Epithelial cell of prostate (primary cell): ENCODE measurements around the gene GPR132.
"Not testable (repeated sequence)": the region's sequence is repeated elsewhere in the genome, so short reads cannot be mapped to it uniquely, and the experiment has no call there.

Experiments
- DNase-seq: peaks from one replicate; pipeline ENCODE4 v3.0.0-alpha.2; 2011; ENCODE audit warnings: low read depth, low spot score
- H3K27ac ChIP-seq: fragments of 450-650 bp; 2 replicates; pipeline ENCODE4 v1.5.1; 2017; ENCODE audit warnings: mild to moderate bottlenecking

The GPR132 gene

GRCh38 chr14:105092171-105093037 lies 27.2 kb upstream of the GPR132 start:
- no peak for DNase-seq
- H3K27ac ChIP-seq = peak overlapping the region; percentile 88

GRCh38 chr14:105091517-105092170 lies 26.4 kb upstream of the GPR132 start:
- peak; percentile 67 for DNase-seq
- H3K27ac ChIP-seq = peak overlapping the region; percentile 88

- H3K27ac ChIP-seq = peak overlapping the region; percentile 88
- DNase-seq = no peak
These were observed 25.9 kb upstream of the GPR132 start for GRCh38 chr14:105091054-105091516.

GRCh38 chr14:105090493-105091053 lies 25.3 kb upstream of the GPR132 start:
- H3K27ac ChIP-seq = peak overlapping the region; percentile 88
- DNase-seq = no peak

GRCh38 chr14:105089746-105090492 lies 24.7 kb upstream of the GPR132 start:
- no peak for DNase-seq

GRCh38 chr14:105088812-105089745 lies 23.8 kb upstream of the GPR132 start:
- no peak for DNase-seq
- peak overlapping the region; percentile 52 for H3K27ac ChIP-seq

More at GRCh38 chr14:105089746-105090492, 24.7 kb upstream of the GPR132 start:
- H3K27ac ChIP-seq = no peak overlapping the region

- peak overlapping the region; percentile 52 for H3K27ac ChIP-seq
- DNase-seq = no peak
These were observed 23.0 kb upstream of the GPR132 start for GRCh38 chr14:105087963-105088811.

GRCh38 chr14:105087308-105087962 lies 22.2 kb upstream of the GPR132 start:
- DNase-seq = peak; percentile 60
- H3K27ac ChIP-seq = peak overlapping the region; percentile 52

- peak overlapping the region; percentile 52 for H3K27ac ChIP-seq
- no peak for DNase-seq
These were observed 21.6 kb upstream of the GPR132 start for GRCh38 chr14:105086833-105087307.

GRCh38 chr14:105085766-105086165 lies 20.5 kb upstream of the GPR132 start:
- no peak overlapping the region for H3K27ac ChIP-seq
- no peak for DNase-seq

- no peak overlapping the region for H3K27ac ChIP-seq
- DNase-seq = no peak
These were observed 19.7 kb upstream of the GPR132 start for GRCh38 chr14:105084741-105085571.

- no peak for DNase-seq
- H3K27ac ChIP-seq = no peak overlapping the region
These were observed 18.9 kb upstream of the GPR132 start for GRCh38 chr14:105083926-105084685.

- no peak for DNase-seq
- no peak overlapping the region for H3K27ac ChIP-seq
These were observed 17.5 kb upstream of the GPR132 start for GRCh38 chr14:105082703-105083102.

GRCh38 chr14:105081473-105081872 lies 16.2 kb upstream of the GPR132 start:
- DNase-seq, H3K27ac ChIP-seq: not testable (repeated sequence)

- no peak overlapping the region for H3K27ac ChIP-seq
- no peak for DNase-seq
These were observed 14.9 kb upstream of the GPR132 start for GRCh38 chr14:105080161-105080560.

- DNase-seq = no peak
- H3K27ac ChIP-seq = no peak overlapping the region
These were observed 13.1 kb upstream of the GPR132 start for GRCh38 chr14:105078294-105078693.
